ENCODE measurements around the gene C16orf95.
"Not testable (repeated sequence)": the region's sequence is repeated elsewhere in the genome, so short reads cannot be mapped to it uniquely, and the experiment has no call there.

The C16orf95 gene, protein sequence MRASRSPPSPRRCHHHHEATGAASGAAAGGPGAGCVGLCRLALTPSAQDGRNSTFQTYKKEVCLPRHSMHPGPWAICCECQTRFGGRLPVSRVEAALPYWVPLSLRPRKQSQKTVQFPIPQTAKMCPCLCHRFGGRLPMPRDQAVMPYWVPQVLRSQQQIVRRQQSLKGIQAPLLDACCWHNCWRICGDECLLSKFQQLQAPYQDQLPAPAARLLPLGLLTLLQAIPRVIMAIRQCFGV

DNA sequence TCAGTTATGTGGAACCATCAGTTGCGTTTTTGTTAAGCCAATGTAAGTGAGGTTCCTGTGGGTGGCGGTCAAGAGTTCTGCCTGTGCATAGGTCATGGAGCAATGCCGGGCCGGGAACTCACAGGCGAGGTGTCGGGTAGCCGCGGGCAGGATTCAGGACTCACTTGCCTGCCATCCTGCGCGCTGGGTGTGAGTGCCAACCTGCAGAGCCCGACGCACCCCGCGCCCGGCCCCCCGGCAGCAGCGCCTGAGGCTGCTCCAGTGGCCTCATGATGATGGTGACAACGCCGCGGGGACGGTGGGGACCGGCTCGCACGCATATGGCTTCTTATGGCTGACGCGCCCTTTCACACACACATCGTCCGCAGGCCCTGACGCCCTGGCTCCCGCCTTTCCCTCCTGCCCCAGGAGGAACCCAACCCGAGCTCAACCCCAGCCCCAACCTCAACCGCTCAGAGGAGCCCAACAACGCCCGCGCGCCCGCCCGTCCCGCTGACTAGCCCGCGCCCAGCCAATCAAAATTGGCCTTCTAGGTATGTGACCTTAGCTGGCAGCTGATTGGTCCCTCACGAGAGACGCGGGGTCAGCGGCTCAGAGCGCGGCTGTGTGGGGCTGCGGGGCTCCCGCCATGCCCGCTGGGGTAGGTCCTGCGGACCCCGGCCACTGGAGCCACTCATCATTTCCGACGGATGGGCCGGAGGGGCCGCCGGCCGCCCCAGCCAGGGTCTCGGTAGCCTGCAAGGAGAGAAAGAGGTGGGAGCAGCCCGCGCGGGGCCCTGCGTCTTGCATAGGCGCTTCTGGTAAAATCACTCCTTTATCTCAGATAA lies at the start of gene C16orf95:
Gene C16orf95, minus strand, starts transcription at position 470 of the 827 bp plus-strand sequence. Its CDS starts 150 bp downstream, at position 320.
- DNase-seq, result peak; percentile 87

DNA sequence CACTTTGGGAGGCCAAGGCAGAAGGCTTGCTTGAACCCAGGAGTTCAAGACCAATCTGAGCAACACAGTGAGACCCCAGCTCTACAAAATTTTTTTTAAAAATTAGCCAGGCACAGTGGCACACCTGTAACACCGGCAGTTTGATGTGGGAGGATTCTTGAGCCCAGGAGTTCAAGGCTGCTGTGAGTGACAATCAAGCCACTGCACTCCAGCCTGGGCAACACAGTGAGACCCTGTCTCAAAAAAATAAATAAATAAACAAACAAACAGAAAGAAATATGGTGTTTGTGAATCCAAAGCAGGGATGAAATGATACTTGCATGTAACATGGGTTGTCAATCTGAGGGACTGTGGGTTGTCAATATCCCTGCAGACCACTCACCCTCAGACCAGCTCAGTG lies 49.7 kb upstream of the C16orf95 start:
- DNase-seq, result no peak

DNA sequence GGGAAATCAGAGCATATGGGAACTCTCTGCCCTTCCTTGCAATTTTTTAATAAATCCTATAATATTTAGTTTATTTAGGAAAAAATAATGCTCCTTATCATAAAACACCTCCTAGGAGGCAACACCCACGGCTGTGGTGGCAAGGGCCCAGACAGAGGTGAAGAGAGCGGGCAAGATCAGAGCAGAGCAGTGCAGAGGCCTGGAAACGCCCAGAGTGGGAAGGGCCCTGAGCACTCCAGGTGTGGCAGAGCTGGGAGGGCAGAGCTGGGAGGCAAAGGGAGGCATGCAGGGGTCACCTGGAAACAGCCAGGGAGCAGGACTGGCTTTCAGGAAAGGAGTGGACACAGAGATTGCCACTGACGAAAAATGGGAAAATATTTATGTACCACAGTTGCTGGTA lies 49.1 kb upstream of the C16orf95 start:
- DNase-seq, result no peak

DNA sequence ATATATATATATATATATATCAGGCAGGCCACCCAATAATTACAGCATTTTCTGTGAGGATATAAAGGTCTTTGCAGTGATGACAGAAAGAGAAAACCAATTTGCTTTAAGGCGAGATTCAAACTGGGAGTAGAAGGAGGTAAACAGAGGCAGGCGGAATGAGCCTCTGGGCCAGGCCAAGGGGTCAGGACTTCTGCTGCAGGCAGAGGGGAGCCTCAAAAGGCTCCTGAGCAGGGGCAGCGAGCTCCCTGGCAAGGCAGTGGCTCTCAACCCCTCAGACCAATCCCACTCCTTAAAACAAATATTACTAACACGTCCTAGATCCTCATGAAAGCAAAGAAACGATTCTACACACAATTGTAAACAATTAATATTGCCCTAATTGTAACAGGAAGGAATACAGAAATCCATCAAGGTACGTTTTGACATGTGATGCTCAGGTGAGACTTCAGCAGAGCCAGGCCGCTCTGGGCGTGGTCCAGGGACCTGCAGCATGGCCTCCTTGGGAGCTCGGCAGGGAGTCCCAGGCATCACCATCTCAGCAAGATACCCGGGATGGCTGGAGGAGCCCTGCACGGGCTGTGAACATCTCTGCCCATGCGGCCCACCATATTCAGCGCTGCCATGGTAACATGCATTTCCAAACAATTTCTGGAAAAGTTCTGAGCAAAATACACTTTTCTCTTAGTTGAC lies 48.0 kb upstream of the C16orf95 start:
- no peak for DNase-seq

DNA sequence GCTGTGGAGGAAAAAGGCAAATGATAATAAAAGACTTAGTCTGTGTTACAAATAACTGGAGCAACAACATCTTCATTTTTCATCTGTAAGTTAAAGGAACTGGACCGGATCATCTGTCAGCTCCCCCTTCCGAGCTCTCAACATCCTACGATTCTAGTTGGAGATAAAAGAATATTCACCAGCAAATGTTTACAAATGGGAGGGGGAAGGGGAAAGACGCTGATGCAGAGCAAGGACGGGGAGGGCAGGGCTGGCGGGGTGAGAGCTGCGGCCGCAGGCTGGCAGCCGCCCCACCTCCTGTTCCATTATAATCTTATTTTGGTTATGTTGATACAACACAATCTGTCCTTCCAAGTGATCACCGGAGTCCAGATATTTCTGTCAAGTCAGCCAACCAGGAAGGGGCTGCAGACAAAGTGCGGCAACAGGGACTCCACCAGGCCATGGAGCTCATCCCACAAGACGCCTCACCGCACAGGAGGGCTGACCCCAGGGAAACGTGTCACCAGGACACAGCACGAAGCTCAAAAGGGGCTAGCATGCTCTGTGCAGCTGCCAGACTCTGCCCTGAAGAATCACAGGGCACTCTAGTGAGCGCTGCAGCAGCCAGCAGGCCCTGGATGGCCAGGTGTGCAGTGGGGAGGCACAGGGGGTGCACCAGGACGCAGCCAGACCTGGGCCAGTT lies 46.7 kb upstream of the C16orf95 start:
- DNase-seq, result no peak

DNA sequence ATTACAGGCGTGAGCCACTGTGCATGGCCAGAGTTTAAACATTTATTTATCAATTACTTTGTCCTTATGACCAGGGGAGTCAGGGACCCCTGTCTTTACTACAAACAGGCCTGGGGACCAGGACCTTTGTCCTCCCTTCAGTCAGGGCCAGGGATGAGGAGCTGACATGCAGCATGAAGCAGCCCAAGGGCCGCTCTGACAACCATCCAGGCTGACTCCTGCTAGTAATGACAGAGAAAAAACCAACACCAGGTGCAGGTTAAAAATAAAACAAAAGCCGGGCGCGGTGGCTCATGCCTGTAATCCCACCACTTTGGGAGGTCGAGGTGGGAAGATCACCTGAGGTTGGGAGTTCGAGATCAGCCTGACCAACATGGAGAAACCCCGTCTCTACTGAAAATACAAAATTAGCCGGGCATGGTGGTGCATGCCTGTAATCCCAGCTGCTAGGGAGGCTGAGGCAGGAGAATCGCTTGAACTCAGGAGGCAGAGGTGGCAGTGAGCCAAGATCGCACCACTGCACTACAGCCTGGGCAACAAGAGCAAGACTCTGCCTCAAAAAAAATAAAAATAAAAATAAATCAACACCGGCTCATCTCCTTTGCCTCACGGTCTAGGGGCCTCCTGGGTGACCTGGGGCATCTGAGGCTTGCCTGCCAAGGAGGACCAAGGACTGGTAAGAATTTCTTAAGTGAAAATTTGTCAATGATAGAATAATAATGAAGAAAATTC lies 45.8 kb upstream of the C16orf95 start:
- DNase-seq, result not testable (repeated sequence)

DNA sequence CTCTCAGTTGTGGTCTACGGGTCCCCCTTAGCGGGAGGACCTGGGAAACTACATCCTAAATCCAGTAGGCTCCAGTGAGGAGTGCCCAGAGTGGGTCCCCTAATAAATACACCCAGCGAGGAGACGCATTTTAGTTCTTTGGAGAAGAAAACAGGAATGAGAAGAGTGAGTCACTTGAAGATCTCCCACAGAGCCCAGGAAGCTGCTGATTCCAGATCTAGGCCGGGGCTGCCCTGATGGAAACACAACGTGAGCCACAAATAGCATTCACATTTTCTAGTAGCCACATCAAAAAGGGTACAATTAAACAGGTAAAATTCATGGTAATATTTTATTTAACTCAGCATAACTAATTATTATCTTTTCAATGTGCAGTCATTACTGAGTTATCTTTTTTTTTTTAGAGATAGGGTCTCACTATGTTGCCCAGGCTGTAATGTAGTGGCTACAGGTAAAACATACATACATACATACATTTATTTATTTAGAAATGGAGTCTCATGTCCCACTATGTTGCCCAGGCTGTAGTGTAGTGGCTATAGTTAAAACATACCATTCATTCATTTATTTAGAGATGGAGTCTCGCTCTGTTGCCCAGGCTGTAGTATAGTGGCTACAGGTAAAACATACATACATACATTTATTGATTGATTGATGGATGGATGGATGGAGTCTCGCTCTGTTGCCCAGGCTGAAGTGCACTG lies 44.9 kb upstream of the C16orf95 start:
- DNase-seq, result no peak

DNA sequence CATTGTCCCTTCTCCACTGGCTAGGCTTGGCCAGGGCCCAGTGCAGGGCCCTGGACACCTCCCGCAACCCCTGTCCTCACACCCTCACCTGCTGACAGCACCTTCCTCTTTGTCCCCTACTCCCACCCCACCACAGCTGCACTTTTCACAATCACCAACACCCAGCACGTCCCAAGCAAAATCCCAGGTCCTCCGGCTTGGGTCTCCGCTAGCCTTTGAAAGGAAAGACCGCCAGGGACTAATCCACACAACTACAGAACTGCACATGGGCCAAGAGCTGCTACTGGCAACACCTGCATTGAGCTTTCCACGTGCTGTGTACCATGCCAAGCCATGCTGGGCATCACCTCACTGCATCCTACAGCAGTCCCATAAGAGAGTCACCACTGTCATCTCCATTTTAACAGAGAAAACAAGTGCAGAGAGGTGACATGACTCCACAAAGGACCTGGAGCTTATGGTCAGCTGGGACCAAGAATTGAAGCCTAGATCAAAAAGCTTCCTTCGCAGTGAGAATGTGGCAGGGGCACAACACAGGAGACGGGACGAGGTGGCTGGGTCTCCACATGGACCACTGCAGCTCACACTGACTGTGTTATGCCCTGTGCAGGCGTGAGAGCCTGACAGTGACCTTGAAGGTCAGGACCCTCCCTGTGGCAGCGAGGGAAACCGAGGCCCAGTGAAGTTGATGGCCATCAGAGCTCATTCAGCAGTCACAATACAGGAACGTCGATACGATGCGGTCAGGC lies 43.8 kb upstream of the C16orf95 start:
- DNase-seq, result no peak

DNA sequence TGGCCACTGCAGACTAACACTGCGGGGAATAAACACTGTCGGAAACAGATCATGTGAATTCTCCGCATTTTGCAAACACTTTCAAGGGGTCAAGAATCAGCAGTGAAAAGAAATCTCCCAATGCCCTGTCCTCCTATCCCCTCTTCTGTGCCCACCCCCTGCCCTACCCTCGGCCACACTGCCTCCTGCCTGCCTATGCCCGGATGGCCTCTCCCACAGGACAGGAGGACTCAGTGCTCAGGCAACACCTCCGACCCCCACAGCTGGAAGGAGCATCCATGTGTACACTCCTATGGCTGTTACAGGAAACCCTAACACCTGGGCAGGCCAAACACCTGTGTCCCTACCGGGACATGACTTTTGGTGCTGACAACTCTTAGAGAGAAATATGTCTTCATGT lies 41.9 kb upstream of the C16orf95 start:
- DNase-seq, result no peak

DNA sequence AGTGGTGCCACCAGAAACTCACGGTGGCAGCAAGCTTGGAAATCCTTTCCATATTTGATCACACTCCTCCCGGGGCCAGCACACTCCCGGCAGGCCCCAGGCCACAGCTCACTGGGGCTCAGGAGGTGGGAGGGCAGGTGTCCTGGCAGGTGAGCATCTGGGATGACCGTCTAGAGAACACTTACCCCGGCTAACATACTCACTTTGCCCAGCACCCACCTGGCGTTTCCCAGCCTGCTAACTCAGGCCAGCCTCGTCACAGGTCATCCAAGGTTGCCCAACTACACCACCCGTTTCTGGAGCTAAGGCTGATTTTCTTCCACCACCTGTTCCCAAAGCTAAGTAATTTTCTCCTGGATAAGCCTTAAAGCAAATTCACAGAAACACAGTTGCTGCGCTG lies 41.5 kb upstream of the C16orf95 start:
- DNase-seq, result no peak

DNA sequence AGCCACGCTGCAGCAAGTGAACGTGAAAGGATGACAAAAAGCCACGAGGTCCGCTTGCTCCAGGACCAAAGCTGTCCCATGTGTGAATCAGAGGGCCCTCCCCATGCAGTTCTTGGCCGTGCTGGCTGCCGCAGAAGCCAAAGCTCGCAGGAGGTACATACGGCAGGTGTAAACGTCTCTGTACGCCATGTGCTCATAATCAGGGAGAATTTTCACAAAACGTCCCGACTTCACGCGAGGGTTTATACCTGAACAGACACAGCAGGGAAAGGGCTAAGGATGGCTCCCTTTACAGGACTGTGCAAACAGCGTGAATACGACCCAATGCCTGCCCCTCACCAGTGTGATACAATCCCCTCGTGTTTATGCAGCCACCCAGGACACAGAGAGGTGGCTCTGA lies 41.1 kb upstream of the C16orf95 start:
- DNase-seq, result no peak

DNA sequence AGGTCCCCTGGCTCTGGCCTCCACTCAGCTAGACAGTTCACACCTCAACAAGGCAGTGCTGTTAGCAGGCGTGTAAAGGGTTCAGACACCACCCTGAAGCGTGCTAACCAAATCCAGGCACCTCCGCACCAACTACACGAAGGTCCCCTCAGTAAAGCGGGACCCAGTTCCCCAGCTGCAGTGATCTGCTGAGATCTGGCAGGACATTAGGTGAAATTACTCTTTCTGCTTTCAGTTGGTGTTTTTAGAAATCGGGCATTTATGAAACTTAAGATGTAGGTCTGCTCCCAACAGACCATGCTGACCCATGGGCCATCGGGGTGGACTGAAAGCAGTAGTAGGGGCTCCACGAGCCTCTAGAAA lies 39.3 kb upstream of the C16orf95 start:
- no peak for DNase-seq

DNA sequence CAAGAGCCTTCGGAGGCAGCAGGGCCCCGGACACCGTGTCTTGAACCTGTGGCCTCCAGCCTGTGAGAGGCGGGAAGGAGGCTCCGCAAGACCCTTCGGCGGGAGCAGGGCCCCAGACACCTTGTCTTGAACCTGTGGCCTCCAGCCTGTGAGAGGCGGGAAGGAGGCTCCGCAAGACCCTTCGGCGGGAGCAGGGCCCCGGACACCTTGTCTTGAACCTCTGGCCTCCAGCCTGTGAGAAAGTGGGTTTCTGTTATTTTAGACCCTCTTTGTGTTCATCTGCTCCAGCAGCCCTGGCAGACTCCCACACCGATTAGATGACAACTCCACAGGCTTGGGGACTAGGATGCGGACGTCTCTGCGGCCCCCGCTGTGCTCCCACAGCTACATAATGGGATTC lies 36.4 kb upstream of the C16orf95 start:
- no peak for DNase-seq

DNA sequence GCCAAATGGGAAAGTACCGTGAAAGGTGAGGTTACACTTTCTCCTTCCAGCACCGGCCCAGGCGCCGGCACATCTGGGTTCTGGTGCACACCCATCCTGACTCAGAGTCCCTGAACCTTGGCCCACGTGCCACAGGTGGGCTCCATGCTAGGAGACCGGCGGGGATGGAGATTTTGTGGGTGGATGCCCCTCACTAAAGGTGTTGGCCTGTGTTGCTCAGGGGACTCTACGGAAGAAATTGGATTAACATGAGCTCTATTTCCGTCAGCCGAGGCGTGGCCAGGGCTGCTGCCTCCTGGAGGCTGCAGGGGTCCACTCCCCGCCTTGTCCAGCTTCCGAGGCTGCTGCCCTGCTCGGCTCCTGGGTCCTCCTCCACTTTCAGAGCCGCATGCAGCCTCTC lies 35.6 kb upstream of the C16orf95 start:
- no peak for DNase-seq

DNA sequence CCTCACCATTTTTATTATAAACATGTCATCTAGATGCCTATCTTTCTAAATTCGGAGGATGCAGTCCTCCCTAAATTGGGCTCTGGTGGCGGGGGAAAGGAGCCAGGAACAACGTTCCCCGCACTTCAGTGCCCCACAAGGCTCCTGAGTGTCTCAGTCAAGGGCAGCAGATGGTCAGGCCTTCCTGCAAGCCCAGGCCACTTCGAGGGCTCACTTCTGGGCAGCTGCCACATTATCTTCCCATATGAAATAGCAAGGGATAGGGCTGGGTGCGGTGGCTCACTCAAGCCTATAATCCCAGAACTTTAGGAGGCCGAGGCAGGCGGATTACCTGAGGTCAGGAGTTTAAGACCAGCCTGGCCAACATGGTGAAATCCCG lies 34.1 kb upstream of the C16orf95 start:
- no peak for DNase-seq

DNA sequence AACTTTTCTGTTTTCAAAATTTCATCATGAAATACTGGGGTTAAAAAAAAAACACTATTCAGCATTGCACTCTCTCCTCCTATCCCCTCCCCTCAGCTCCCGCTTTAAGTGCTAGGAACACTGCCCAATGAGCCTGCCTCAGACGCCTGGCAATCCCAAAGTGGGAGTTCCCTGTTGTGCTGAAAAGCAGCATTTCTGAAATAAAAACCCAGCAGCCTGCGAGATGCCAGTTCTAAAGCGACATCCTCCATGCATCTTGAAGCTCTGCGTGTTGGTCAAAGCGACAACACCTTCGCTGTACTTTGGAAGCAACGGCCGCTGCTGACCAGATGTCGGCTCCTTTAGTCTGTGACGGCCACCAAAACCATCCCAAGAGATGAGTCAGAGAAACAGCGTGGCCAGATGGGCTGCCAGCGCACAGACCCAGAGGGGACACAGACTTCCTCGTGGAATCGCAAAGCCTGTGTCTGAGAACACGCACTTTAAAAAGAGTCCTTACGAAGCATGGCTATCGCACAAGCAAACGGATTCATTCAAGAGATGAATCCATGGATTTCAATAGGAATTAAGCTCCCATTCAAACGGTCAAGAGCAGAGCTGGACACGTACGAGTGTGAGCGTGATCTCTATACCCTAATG lies 33.6 kb upstream of the C16orf95 start:
- no peak for DNase-seq

DNA sequence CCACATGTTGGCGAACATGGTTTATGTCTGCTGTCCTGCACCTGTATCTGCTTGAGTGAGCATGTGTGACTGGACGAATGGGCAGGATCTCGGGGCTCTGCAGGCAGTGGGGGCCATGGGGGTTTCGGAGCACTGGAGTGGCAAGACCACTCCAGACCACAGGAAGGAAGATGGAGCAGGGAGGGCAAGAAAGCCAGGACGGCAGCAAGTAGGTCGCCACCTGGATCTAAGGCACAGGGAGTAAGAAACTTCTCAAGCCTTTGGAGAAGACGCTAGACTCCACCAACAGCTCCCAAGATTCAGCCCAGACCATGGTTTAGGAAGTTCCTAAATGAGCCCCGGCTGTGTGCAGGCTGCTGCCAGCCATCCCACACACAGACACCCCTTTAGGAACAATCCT lies 32.8 kb upstream of the C16orf95 start:
- no peak for DNase-seq

DNA sequence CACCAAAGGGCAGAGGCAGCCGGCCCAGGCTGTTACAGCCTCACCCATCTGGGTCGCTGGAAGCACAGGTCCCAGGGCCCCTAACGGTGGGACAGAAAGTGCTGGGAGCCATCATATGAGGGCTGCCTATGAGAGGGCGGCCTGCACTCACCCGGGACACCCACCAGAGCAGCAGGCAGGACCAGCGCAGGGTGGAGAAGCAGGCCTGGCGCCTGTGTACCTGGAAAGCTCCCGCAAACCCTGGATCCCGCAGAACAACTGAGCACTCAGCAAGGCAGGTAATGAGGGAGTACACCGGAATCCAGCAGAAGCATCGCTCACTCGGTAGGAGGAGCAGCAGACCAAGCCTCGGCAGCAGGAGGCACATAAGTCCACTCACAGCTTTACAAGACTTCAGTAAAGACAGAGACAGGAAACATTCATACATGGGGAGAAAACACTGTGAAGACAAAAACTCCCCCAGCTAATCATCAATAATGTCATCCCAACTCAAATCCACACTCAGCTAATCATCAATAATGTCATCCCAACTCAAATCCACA lies 31.5 kb upstream of the C16orf95 start:
- DNase-seq, result no peak

DNA sequence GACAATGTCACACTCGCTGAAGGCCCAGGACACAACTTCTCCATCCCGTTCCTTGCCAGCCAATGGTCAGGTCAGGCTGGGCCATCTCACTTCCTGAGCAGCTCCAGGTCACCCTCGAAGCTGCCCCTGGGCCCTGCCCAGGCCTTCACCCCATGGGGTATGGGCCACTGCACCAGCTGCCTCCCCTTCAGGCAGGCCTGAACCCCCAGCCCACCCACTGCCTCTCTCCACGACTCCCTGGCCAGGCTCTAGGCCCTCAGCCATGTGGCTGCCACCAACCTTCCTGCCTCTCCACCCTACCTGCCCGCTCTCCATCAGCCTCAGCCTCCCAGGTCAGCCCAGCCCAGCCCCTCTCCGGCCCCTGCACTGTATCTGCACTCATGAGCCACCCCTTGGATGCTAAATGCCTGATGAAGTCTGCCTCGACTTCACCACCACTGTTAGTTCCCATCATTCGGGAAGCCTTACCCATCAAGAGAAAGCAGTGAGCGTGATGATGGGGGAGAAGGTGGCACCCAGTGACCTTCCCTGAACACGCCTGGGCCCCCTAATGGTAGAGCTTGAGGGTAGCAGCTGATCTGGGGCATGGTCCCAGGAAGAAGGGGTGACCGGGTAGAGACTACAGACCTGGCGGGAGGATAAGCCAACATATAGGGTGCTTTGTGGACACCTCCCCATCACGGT lies 30.9 kb upstream of the C16orf95 start:
- no peak for DNase-seq

DNA sequence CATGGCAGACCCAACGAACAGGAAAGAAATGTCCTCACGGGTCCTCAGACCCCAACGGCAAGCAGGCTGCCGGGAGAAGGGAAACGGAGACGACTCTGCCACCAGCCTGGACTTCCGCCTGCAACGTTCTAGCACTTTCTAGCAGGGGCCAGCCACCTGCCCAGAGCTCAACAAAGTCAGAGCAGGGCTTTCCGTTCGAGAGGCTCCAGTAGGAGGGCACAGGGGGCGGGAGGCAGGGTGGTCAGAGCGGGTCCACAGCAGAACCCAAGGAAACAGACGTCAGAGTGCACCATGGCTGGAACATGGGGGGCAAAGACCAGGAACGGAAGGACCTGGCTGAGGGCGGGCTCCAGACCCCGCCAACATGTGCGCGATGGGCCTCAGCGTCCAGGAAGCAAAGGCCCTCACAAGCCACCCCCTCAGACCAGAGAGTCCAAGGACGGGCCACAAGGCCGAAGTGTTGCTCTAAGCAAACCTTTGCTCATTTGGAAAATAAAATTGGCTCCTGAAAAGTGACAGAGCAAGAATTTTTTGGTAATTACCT lies 29.4 kb upstream of the C16orf95 start:
- no peak for DNase-seq

Data from DMS153 (cell line).